Lung microvascular endothelial cell (primary cell): ENCODE measurements around the gene TAOK2. TPM values are rescaled to one million over a fixed set of nuclear protein-coding genes. Genes with fewer than 3 reads are reported as not detected.
A peak's percentile ranks its signal among the peaks of the same experiment; 100 is the strongest.

Experiments used
- DNase-seq, 2 donors: peaks; one replicate each; pipeline versions ENCODE4 v3.0.0 to v3.0.0-alpha.2; 2010; ENCODE audit warnings: low read depth in 2 of 2
- total RNA-seq: library from RNA; depleted of rRNA; stranded (reverse); fragments of >200 nt; gene quantifications from 2 replicates; pipeline ENCODE4 v1.2.1, GENCODE V29; 2014

TAOK2 gene
- total RNA-seq, 1 donor from 2014 or later, result 86.1 TPM

DNA sequence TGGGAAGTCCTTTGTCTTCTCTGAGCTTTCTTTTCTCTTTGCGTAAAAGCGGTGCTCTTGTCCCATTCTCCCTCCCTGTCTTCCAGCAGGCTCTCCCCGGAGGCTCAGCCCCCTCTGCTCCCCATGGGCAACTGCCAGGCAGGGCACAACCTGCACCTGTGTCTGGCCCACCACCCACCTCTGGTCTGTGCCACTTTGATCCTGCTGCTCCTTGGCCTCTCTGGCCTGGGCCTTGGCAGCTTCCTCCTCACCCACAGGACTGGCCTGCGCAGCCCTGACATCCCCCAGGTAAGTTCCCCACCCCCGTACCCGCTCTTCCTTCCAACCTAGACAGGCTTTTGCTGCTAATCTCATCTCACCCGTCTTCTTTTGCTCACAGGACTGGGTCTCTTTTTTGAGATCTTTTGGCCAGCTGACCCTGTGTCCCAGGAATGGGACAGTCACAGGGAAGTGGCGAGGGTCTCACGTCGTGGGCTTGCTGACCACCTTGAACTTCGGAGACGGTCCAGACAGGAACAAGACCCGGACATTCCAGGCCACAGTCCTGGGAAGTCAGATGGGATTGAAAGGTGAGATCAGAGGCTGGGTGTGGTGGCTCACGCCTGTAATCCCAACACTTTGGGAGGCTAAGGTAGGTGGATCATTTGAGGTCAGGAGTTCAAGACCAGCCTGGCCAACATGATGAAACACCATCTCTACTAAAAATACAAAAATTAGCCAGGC lies 10.5 kb upstream of the TAOK2 start:
- DNase-seq, result no peak

DNA sequence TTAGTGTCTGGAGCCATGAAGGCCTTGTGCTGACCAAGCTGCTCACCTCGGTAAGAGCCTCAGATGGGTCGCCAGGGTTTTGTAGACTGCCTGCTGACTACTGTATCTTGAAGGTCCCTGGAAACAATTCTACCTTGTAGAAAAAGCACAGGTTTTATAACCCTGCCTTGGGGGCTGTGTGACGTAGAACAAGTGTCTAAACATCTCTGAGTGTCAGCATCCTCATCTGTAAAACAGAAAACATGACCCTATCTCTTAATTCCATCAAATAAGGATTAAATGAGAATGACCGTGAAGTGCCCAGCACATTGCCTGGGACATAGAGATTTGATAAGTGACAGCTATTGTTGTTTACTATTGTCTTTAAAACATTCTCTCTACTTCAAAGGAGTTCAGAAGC lies 5.5 kb upstream of the TAOK2 start:
- no peak for DNase-seq

DNA sequence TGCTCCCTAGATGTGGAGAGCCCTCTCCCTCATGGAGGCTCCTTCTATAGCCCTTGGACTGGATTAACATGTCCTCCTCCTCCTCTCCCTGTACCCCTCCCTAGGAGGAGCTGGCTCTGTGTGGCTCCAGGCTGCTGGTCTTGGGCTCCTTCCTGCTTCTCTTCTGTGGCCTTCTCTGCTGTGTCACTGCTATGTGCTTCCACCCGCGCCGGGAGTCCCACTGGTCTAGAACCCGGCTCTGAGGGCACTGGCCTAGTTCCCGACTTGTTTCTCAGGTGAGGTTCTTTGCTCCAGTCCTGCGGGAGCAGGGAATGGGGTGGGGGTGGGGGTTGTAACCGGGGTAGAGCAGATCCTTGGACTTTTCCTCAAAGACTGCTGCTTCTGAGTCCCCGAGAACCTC lies 2.4 kb upstream of the TAOK2 start:
- no peak for DNase-seq

DNA sequence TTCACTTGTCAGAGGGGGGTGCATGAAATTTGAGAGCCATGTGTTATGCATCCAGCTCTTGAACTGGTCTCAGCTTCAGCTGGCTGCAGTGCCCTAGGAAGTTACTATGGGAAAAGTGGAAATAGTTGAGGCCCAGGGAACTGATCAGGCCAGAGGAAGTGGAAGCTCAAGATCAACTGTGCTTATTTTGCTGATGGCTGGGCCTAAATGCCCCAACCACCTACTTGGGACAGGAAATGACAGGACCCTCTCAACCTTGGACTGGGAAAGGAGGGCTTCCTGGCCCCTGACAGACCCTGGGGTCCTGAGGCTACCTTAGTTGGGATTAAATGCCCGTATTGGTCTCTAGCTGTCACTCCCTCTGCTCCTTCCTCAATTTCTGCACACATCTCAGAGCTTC lies 1.2 kb upstream of the TAOK2 start:
- DNase-seq, result no peak

DNA sequence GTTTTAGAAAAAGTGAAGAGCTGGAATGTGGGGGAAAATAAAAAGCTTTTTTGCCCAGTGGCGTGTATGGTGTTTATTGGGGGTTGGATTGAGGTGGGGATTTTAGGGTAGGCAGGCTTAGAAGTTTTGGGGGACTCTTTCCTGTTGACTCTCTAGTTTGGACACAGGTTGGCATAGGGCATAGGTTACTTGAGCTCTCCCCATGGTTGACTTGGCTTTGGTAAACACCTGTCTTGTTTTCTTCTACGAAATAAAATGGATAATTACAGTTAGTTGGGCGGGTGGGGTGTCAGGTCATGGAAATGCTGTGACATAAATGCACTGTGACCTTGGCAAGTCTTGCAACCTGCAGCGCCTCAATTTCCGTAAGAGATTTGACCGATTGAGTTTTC lies 680 bp upstream of the TAOK2 start:
- DNase-seq, result no peak

DNA sequence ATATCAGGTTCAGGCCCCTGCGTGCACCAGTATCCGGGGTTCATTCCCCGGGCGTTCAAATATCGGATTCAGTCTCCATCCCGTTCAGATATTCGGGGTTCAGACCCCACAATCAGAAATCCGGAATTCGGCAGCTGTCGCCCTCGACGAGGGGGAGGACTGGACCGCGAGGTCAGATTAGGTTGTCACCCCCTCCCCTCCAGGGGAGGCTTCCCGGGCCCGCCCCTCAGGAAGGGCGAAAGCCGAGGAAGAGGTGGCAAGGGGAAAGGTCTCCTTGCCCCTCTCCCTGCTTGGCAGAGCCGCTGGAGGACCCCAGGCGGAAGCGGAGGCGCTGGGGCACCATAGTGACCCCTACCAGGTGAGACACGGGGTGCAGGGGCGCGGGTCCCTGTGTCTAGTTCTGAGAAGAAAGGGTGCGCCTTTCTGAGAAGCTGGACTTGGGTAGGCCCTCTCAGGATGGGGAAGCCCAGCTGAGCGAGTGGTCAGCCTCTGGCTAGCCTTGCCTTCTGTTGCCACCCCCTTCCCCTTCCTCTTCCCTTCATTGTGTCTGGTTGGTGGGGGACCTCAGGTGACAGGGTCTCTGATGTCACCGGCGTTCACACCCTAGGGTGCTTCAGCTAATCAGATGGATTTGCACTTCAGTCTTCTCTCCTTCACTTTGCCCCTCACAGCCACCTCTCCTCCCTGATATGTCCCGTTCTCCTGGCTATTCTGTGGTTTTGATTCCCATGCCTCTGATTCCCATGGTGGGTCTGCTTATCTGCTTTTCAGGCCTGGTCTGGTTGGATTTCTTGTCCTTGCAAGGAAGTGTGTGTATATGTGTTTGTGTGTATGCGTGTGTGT lies 844 bp downstream of the TAOK2 start:
- peak; percentile 84 to 89 for DNase-seq

DNA sequence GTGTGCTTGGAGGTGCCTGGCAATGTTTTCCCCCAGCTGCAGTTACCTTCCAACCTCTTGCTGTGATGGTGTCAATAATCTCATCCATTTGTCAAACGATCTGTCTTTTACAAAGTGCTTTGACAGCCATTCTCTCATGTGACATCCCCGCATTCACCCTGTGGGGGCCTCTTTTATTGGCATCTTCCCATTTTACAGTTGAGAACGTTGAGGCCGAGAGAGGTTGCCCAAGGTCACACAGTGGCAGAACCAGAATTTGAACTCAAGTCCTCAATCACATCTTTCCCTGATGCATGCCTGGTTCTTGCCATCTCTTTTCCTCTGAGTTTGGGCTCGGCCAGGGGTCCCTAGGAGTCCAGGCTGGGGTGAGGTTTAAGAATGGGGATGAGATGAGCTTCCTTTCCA lies 1.5 kb downstream of the TAOK2 start:
- no peak for DNase-seq

DNA sequence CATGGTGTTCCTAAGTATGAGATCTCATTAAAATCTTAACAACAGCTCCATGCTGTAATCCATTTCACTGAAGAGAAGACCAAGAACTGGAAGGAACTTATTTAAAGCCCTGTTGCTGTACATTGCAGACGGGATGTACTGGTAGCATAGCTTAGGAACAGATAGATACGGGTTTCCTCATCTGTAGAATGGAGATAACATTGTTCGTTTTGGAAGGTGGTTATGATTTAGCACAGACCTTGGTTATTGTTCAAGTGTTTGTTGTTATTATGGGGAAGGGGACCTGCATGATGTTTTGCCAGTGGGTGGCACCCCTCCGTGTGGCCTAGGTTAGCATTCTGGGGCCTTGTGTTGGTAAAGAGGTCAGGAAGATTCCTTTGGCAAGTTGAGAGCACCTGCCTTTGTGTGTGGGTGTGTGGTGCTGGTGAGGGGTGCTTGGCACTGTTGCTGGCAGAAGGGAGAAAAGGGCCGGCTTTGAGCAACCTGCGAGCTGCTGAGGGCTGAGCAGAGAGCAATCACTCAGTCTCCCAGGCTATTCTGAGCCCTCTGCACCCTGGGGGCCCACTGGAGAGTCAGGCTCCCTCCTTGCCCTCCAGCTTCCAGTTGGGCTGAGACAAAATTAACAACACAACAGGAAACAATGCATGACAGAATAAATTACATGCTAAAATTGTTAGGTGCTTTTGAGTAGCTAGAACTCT lies 2.3 kb downstream of the TAOK2 start:
- peak in 1 of 2 donors; percentile 53 for DNase-seq

DNA sequence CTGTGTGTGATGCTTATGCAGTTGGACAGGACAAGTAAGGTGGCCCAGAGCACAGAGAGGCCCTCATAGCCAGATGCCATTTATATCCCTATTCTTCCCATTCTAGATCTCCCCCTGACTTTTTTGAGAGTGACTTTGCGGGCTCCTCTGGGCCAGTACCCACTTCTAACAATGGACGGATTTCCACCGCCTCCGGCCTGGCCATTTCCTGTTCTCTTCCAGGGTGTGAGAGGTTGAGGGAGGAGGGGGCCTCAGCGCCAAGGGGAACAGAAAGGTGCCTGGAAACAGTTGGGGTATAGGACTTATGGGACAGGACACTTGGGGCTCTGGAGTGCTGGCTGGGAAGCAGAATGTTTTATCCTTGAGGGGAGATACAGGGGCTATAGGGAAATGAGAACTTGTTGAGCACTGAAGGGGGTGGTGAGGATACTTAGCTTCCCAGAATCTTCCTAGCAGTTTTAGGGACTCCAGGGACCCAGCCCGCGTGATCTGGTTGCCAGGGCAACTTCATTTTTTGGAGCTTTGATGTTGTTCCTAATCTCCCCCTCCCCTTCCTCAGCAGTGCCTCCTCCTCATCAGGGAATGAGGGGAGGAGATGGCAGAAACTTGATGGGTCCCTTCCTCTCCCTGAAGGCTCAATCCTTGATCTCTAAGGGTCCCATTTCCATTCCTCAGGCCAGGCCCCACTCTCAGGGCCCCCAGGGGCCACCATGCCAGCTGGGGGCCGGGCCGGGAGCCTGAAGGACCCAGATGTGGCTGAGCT lies 3.6 kb downstream of the TAOK2 start:
- DNase-seq, result peak; percentile 62 to 74

DNA sequence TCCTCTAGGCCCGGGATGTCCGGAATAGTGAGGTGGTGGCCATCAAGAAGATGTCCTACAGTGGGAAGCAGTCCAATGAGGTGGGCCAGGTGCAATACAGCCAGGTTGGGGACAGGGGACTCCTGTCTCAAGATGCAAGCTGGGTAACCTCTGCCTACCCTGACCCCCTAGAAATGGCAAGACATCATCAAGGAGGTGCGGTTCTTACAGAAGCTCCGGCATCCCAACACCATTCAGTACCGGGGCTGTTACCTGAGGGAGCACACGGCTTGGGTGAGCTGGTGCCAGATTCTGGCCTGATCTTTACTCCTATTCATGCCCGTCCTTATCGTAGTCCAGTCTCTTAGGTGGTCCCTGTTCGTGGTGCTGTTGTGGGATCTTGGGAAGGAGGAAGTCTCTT lies 4.4 kb downstream of the TAOK2 start:
- DNase-seq, result no peak

DNA sequence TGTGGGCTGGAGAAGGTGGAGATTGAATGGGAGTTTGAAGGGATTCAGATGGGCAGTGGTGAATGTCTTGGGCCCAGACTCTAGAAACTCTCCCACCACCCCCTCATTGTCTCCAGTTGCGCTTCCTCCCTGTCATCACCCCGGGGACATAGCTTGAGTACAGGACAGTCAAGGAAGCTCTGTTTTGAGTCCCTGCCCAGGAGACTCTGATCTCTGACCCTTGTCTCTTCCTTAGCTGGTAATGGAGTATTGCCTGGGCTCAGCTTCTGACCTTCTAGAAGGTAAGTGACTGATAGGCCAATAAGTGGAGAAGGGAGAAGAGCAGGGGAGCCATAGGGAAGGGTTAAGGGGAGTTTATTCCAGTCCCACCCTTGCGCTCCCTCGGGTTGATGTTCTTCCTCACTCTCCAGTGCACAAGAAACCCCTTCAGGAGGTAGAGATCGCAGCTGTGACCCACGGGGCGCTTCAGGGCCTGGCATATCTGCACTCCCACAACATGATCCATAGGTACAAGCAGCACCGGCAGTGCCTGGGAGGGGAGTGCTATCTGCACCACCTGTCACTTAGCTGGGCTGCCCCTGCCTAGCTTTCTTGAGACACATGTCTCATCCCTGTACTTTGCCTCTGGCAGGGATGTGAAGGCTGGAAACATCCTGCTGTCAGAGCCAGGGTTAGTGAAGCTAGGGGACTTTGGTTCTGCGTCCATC lies 5.0 kb downstream of the TAOK2 start:
- DNase-seq, result no peak

DNA sequence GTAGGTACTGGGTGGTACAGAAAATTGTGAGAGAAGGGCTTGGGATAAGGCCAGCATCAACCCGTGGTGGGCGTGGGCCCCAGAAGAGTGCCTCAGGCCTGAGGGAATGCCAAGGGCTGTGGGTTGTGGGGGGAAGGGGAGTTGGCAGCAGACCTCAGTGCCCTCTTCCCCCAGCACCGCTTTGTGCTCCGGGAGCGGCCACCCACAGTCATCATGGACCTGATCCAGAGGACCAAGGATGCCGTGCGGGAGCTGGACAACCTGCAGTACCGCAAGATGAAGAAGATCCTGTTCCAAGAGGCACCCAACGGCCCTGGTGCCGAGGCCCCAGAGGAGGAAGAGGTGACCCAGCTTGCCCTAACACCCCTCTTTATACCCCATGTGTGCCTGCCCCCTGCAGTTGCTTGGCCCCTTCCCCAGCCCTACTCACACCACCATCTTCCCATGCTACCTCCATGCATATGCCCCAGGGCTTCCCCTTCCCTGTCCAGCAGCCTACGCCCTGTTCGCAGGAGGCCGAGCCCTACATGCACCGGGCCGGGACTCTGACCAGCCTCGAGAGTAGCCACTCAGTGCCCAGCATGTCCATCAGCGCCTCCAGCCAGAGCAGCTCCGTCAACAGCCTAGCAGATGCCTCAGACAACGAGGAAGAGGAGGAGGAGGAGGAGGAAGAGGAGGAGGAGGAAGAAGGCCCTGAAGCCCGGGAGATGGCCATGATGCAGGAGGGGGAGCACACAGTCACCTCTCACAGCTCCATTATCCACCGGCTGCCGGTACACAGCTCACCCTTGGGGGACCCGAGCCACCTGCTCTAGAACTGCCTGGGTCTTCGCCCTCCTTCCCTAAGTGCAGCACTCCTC lies 9.1 kb downstream of the TAOK2 start:
- DNase-seq, result no peak

DNA sequence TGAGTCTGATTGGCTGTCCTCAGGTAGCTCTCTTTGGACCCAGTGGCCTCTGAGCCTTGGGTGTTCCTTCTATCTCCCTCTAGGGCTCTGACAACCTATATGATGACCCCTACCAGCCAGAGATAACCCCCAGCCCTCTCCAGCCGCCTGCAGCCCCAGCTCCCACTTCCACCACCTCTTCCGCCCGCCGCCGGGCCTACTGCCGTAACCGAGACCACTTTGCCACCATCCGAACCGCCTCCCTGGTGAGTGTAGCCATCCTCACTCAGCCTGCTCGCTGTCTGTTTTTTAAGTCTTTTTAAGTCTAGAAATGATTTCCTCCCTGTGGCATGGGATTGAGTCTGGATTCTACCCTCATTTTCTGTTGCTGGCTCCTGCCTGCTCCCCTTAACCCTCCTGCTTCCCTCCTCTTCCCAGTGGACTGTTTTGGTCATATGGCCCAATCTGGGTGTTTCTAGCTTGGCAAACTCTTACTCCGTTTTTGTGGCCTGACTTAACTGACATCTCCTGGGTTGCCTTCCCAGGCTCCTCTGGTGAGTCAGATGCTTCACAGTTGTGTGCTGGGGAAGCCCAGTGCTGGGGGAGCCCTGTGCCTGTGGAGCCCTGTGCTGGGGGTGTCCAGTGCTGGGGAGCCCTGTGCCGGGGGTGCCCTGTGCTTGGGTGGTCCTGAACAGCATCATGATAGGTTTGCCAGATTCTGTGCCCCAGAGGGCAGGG lies 9.9 kb downstream of the TAOK2 start:
- DNase-seq, result no peak

DNA sequence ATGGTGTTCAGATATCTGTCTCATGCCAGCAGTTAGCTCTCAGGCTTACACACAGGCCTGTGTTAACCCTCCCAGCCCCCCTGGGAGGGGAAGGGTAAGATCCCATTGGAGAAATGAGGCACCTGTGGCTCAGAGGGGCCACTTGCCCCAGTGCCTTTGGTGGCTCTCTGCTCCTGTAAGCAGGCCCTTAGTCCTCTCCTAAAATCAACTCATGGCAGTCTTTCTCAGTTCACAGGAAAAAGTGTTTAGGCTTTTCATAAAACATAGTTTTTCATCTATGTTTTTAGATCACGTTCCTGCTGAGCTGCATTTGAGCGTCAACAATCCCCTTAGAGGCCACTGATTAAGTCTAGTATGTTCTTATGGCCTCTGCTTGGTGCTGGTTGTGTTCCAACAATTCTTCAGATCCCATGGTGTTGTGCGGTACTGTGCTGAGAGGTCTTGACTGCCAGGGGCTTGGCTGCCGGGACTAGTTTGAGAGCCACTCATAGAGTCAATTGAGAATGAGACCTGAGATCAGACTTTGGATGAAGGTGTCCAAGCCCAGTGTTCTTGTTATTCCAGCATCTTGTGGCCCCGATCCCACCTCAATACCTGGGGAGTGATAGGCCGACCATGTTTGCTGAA lies 10.6 kb downstream of the TAOK2 start:
- no peak for DNase-seq

DNA sequence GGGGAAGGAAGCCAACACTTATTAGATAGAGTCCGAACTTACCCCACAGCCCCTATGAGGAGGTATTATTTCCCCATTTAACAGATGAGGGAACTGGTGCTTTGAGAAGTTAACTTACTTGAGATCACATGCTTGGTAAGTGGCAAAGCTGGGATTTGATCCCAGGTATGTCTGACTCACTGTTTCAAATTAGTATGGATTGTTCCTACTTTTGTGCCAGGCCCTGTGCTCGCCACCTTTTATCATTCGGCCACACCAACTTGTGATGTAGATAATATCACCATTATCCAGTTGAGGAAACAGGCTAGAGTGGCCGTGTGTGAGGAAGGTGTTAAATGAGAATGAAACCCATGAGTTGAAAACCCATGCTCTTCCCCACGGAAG lies 11.1 kb downstream of the TAOK2 start:
- no peak for DNase-seq

DNA sequence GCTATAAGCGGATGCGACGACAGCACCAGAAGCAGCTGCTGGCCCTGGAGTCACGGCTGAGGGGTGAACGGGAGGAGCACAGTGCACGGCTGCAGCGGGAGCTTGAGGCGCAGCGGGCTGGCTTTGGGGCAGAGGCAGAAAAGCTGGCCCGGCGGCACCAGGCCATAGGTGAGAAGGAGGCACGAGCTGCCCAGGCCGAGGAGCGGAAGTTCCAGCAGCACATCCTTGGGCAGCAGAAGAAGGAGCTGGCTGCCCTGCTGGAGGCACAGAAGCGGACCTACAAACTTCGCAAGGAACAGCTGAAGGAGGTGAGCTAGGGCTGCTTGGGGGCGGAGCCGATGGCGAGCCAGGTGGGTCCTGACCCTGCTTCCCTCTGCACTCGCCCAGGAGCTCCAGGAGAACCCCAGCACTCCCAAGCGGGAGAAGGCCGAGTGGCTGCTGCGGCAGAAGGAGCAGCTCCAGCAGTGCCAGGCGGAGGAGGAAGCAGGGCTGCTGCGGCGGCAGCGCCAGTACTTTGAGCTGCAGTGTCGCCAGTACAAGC lies 11.7 kb downstream of the TAOK2 start:
- DNase-seq, result no peak

DNA sequence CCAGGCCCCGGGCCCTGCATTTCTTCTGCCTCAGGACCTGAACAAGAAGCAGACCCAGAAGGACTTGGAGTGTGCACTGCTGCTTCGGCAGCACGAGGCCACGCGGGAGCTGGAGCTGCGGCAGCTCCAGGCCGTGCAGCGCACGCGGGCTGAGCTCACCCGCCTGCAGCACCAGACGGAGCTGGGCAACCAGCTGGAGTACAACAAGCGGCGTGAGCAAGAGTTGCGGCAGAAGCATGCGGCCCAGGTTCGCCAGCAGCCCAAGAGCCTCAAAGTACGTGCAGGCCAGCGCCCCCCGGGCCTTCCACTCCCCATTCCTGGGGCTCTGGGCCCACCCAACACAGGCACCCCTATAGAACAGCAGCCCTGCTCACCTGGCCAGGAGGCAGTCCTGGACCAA lies 12.6 kb downstream of the TAOK2 start:
- no peak for DNase-seq

DNA sequence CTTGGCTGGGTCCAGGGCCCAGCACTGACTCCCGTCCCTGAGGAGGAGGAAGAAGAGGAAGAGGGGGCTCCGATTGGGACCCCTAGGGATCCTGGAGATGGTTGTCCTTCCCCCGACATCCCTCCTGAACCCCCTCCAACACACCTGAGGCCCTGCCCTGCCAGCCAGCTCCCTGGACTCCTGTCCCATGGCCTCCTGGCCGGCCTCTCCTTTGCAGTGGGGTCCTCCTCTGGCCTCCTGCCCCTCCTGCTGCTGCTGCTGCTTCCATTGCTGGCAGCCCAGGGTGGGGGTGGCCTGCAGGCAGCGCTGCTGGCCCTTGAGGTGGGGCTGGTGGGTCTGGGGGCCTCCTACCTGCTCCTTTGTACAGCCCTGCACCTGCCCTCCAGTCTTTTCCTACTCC lies 13.3 kb downstream of the TAOK2 start:
- DNase-seq, result no peak
